Type B pancreatic cell (in vitro differentiated cells): ENCODE data around the gene FN3K. TPM values are rescaled to one million over a fixed set of nuclear protein-coding genes. Genes with fewer than 3 reads are reported as not detected.
A peak's percentile ranks its signal among the peaks of the same experiment; 100 is the strongest.
"Not testable (repeated sequence)": the region's sequence is repeated elsewhere in the genome, so short reads cannot be mapped to it uniquely, and the experiment has no call there.

ENCODE experiments used
- DNase-seq: peaks from one replicate; pipeline ENCODE4 v3.0.0; 2021; ENCODE audit warnings: mixed read lengths; ENCODE audit not compliant: unreplicated experiment; ENCODE audit errors: extremely low spot score
- H3K27ac Mint-ChIP-seq: 2 replicates; pipeline ENCODE4 v1.8.0; 2021; ENCODE audit warnings: mild to moderate bottlenecking, mixed read lengths
- H3K27me3 Mint-ChIP-seq: 2 replicates; pipeline ENCODE4 v1.8.0; 2021; ENCODE audit warnings: mixed read lengths
- H3K36me3 Mint-ChIP-seq: 2 replicates; pipeline ENCODE4 v1.8.0; 2021; ENCODE audit warnings: mixed read lengths
- H3K4me1 Mint-ChIP-seq: one replicate; pipeline ENCODE4 v1.8.0; 2021; ENCODE audit warnings: mixed read lengths; ENCODE audit not compliant: unreplicated experiment
- H3K4me3 Mint-ChIP-seq: 2 replicates; pipeline ENCODE4 v1.8.0; 2021; ENCODE audit warnings: mild to moderate bottlenecking, mixed read lengths
- H3K9me3 Mint-ChIP-seq: 2 replicates; pipeline ENCODE4 v1.8.0; 2021; ENCODE audit warnings: mixed read lengths
- total RNA-seq: library from RNA; stranded (reverse); gene quantifications from 2 replicates; pipeline ENCODE4 v1.2.1, GENCODE V29; 2021; ENCODE audit warnings: low replicate concordance
- TF ChIP-seq, protein P1 (sequence below): fragments of 200-600 bp; sonication (generic); conservative IDR thresholded peaks from 2 replicates; pipeline ENCODE4 v1.5.0; 2021; ENCODE audit warnings: antibody characterized with exemption, mild to moderate bottlenecking

Gene FN3K
- total RNA-seq, 1 donor from 2014 or later = 31.3 TPM

DNA sequence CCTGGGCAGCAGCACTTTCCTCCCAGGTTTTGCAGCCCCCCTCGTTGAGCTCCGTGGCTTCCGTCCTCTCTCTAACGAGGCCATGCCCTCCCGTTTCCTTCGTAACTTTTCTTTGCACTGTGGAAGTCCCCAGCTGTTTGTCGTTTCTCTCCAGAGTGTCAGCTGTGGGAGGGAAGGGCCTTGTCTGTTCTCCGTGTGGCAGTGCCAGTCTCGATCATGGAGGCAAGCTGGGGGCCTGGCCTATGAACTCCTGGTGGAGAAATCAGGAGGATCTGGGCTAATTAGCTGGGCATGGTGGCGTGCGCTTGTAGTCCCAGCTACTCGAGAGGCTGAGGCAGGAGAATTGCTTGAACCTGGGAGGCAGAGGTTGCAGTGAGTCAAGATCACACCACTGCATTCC lies 44.8 kb downstream of the FN3K start:
- no peaks in the 10 kb centered on the region for H3K27me3 Mint-ChIP-seq
- no peak overlapping the region for H3K4me3 Mint-ChIP-seq
- H3K27ac Mint-ChIP-seq = peak overlapping the region; percentile 26
- H3K4me1 Mint-ChIP-seq = peaks cover 7% of the 10 kb centered on the region
- no peak for DNase-seq
- peaks cover 7% of the 10 kb centered on the region for H3K36me3 Mint-ChIP-seq
- TF ChIP-seq, protein P1, sequence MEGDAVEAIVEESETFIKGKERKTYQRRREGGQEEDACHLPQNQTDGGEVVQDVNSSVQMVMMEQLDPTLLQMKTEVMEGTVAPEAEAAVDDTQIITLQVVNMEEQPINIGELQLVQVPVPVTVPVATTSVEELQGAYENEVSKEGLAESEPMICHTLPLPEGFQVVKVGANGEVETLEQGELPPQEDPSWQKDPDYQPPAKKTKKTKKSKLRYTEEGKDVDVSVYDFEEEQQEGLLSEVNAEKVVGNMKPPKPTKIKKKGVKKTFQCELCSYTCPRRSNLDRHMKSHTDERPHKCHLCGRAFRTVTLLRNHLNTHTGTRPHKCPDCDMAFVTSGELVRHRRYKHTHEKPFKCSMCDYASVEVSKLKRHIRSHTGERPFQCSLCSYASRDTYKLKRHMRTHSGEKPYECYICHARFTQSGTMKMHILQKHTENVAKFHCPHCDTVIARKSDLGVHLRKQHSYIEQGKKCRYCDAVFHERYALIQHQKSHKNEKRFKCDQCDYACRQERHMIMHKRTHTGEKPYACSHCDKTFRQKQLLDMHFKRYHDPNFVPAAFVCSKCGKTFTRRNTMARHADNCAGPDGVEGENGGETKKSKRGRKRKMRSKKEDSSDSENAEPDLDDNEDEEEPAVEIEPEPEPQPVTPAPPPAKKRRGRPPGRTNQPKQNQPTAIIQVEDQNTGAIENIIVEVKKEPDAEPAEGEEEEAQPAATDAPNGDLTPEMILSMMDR = no peak
- no peaks in the 10 kb centered on the region for H3K9me3 Mint-ChIP-seq

DNA sequence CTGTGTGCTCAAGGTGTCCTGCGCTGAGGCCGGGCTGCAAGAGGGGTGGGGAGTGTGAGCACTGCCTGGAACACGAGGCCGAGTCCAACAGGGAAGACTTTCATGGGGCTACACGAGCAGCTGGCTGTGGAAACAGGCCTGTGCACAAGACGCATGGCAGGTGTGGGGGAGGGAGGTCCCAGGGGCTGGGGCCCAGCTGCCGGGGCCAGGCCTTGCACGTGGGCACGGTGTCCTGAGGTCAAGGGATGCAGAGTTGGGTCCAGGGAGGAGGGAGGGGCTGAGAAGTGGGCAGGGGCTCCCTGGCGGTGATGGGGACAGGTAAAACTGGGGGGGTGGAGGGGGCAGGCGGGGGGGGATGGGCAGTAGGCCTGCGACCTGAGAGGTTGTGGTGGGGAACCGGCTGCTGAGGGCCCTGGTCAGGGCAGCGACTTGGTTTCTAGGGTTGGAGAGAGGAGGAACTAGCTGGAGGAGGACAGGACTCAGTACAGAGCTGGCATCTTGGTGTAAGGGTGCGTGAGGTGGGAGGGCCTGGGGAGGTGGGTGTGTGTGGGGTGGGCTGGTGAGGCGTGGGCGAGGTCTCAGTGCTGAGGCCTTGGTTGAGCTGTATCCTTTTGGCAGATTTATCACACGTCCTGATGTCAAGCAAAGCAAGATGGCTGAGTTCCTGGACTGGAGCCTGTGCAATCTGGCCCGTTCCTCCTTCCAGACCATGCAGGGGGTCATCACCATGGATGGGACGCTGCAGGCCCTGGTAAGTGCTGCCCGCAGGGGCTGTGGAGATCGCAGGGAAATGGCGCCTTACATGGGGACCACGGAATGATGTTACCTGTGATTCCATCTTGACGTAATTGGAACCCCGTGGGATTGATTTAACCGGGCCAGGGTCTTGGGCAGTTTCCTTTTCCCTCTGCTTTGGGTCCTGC lies 45.8 kb downstream of the FN3K start:
- TF ChIP-seq, protein P1 = no peak
- H3K9me3 Mint-ChIP-seq = no peaks in the 10 kb centered on the region
- no peaks in the 10 kb centered on the region for H3K27me3 Mint-ChIP-seq
- H3K4me3 Mint-ChIP-seq = no peak overlapping the region
- H3K4me1 Mint-ChIP-seq = peaks cover 7% of the 10 kb centered on the region
- peaks cover 7% of the 10 kb centered on the region for H3K36me3 Mint-ChIP-seq
- no peak overlapping the region for H3K27ac Mint-ChIP-seq
- no peak for DNase-seq

DNA sequence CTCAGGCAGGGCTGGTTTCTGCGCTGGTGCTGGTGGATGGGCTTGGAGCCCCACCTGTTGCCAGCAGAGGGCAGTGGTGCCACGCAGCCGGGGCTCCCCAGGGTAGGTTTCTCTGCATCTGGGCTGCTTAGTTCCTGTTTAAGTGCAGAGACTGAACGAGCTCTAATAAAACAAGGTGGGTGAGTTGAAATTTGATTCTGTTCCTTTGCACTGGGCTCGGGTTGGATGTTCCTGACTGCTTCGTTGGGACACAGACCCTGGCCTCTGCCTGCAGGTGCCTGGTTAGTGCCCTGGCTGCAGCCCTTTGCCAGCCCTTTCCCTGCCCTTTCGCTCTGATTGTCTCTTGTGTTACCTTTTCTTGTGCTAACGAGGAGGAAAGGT lies 46.5 kb downstream of the FN3K start:
- peaks cover 7% of the 10 kb centered on the region for H3K36me3 Mint-ChIP-seq
- H3K4me1 Mint-ChIP-seq = peaks cover 7% of the 10 kb centered on the region
- TF ChIP-seq, protein P1 = peak; percentile 97

DNA sequence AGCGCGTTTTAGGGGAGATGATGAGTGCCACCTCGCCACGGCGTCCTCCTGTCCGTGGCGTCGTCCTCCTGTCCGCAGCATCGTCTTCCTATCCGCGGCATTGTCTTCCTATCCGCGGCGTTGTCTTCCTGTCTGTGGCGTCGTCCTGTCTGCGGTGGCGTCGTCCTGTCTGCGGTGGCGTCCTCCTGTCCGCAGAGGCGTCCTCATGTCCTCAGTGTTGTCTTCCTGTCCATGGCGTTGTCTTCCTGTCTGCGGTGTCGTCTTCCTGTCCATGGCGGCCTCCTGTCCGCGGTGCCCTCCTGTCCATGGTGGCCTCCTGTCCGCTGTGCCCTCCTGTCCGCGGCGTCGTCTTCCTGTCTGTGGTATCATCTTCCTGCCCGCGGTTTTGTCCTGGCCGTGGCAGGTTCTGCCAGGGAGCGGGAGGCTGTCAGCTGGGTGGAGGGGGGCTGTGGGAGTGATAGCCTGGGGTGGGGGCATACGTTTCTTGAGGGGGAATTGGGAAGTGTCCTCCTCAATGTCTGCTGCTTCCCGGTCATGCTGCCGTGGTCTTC lies 47.3 kb downstream of the FN3K start:
- H3K36me3 Mint-ChIP-seq = no peaks in the 10 kb centered on the region
- no peak overlapping the region for H3K27ac Mint-ChIP-seq
- no peak for DNase-seq

More for the DNA sequence above, 46.5 kb downstream of the FN3K start:
- peak overlapping the region; percentile 5 for H3K4me3 Mint-ChIP-seq
- peak; percentile 91 for DNase-seq
- no peak overlapping the region for H3K27ac Mint-ChIP-seq
- no peaks in the 10 kb centered on the region for H3K27me3 Mint-ChIP-seq
- no peaks in the 10 kb centered on the region for H3K9me3 Mint-ChIP-seq

DNA sequence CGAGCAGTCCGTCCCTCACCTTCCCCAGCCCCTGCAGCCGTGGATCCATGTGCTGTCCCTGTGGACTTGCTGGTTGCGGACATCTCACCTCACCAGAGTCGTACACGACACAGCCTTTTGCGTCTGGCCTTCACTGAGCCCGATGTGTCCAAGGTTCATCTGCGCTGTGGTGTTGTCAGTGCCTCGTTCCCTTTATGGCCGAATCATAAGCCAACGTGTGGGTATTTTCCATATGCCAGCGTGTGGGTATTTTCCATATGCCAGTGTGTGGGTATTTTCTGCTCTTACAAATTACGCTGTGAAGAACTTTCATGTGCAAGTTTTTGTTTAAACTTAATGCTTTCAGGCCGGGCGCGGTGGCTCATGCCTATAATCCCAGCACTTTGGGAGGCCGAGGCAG lies 48.1 kb downstream of the FN3K start:
- Mint-ChIP-seq H3K4me1 (peaks cover 8% of the 10 kb centered on the region), H3K27me3 (no peaks in the 10 kb centered on the region), H3K4me3 (no peak overlapping the region), H3K36me3 (no peaks in the 10 kb centered on the region), H3K9me3 (no peaks in the 10 kb centered on the region), H3K27ac (no peak overlapping the region)
- no peak for DNase-seq
- TF ChIP-seq, protein P1 = no peak

More for the DNA sequence above, 47.3 kb downstream of the FN3K start:
- H3K4me1 Mint-ChIP-seq = peaks cover 7% of the 10 kb centered on the region
- TF ChIP-seq, protein P1 = no peak
- H3K4me3 Mint-ChIP-seq = no peak overlapping the region
- H3K27me3 Mint-ChIP-seq = no peaks in the 10 kb centered on the region
- no peaks in the 10 kb centered on the region for H3K9me3 Mint-ChIP-seq

DNA sequence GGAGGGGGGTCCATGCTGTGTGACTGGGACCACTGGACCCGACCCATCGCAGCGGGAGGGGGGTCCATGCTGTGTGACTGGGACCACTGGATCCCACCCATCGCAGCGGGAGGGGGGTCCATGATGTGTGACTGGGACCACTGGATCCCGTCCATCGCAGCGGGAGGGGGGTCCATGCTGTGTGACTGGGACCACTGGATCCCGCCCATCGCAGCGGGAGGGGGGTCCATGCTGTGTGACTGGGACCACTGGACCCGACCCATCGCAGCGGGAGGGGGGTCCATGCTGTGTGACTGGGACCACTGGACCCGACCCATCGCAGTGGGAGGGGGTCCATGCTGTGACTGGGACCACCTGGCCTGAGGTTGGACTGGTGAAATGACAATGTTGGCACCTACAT lies 50.2 kb downstream of the FN3K start:
- not testable (repeated sequence) for H3K27me3 Mint-ChIP-seq, H3K27ac Mint-ChIP-seq, H3K36me3 Mint-ChIP-seq, DNase-seq, H3K4me3 Mint-ChIP-seq, H3K9me3 Mint-ChIP-seq
- H3K4me1 Mint-ChIP-seq = peaks cover 19% of the 10 kb centered on the region
